NCI-H1694 treated with DMSO at 0.1 percent for 48 hours (cell line): ENCODE results near the gene CSPG4.
A peak's percentile ranks its signal among the peaks of the same experiment; 100 is the strongest.
"Not testable (repeated sequence)": the region's sequence is repeated elsewhere in the genome, so short reads cannot be mapped to it uniquely, and the experiment has no call there.

Source experiments
- DNase-seq: peaks from one replicate; lab custom pipeline; 2025; lab: John Stamatoyannopoulos, UW

Gene CSPG4

GRCh38 chr15:75738014-75738646 is 25.5 kb upstream of the CSPG4 start:
- no peak for DNase-seq

GRCh38 chr15:75737116-75738013 is 24.7 kb upstream of the CSPG4 start:
- not testable (repeated sequence) for DNase-seq

GRCh38 chr15:75736256-75736655 is 23.6 kb upstream of the CSPG4 start:
- DNase-seq: no peak

- not testable (repeated sequence) for DNase-seq
These were observed 22.5 kb upstream of the CSPG4 start for GRCh38 chr15:75734861-75735760.

GRCh38 chr15:75733761-75734651 is 21.4 kb upstream of the CSPG4 start:
- DNase-seq: no peak

- peak; percentile 11 for DNase-seq
These were observed 20.3 kb upstream of the CSPG4 start for GRCh38 chr15:75732809-75733451.

- no peak for DNase-seq
These were observed 19.6 kb upstream of the CSPG4 start for GRCh38 chr15:75732177-75732808.

- DNase-seq: no peak
These were observed 18.9 kb upstream of the CSPG4 start for GRCh38 chr15:75731248-75732151.

GRCh38 chr15:75730376-75731247 is 18.0 kb upstream of the CSPG4 start:
- DNase-seq: not testable (repeated sequence)

GRCh38 chr15:75729326-75730069 is 16.9 kb upstream of the CSPG4 start:
- no peak for DNase-seq

- DNase-seq: peak; percentile 29
These were observed 15.4 kb upstream of the CSPG4 start for GRCh38 chr15:75727851-75728715.

- no peak for DNase-seq
These were observed 14.4 kb upstream of the CSPG4 start for GRCh38 chr15:75727031-75727531.

- DNase-seq: no peak
These were observed 13.3 kb upstream of the CSPG4 start for GRCh38 chr15:75725719-75726607.

GRCh38 chr15:75725006-75725718 is 12.5 kb upstream of the CSPG4 start:
- DNase-seq: no peak
